OCI-LY1 (cell line): ENCODE results near the gene ZNF90.
"Not testable (repeated sequence)": the region's sequence is repeated elsewhere in the genome, so short reads cannot be mapped to it uniquely, and the experiment has no call there.

ENCODE experiments used
- EZH2 ChIP-seq: fragments of 200-600 bp; sonication (generic), shearing (Covaris generic); IDR thresholded peaks from 2 replicates; pipeline ENCODE4 v1.8.0; 2017; ENCODE audit warnings: borderline replicate concordance, mixed run types, mild to moderate bottlenecking, antibody characterized with exemption, low read length, moderate library complexity, mixed read lengths
- TF ChIP-seq, protein P1 (sequence below): fragments of 200-600 bp; sonication (generic), shearing (Covaris generic); IDR thresholded peaks from 2 replicates; pipeline ENCODE4 v1.5.1; 2017; ENCODE audit warnings: mild to moderate bottlenecking, antibody characterized with exemption, low read length, moderate library complexity, mixed read lengths

DNA sequence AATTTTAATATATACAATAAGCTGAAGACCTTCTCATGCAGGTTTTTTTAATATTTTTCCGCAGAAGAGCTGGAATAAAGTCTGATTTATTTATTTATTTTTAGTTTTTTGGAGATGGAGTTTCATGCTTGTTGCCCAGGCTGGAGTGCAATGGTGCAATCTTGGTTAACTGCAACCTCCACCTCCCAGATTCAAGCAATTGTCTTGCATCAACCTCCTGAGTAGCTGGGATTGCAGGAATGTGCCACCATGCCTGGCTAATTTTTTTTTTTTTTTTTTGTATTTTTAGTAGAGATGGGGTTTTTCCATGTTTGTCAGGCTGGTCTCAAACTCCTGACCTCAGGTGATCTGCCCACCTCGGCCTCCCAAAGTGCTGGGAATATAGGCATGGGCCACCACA is 55.1 kb downstream of the ZNF90 start:
- TF ChIP-seq, protein P1, sequence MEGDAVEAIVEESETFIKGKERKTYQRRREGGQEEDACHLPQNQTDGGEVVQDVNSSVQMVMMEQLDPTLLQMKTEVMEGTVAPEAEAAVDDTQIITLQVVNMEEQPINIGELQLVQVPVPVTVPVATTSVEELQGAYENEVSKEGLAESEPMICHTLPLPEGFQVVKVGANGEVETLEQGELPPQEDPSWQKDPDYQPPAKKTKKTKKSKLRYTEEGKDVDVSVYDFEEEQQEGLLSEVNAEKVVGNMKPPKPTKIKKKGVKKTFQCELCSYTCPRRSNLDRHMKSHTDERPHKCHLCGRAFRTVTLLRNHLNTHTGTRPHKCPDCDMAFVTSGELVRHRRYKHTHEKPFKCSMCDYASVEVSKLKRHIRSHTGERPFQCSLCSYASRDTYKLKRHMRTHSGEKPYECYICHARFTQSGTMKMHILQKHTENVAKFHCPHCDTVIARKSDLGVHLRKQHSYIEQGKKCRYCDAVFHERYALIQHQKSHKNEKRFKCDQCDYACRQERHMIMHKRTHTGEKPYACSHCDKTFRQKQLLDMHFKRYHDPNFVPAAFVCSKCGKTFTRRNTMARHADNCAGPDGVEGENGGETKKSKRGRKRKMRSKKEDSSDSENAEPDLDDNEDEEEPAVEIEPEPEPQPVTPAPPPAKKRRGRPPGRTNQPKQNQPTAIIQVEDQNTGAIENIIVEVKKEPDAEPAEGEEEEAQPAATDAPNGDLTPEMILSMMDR, result not testable (repeated sequence)
- not testable (repeated sequence) for TF ChIP-seq EZH2
